Spleen (tissue), 11 donors: ENCODE measurements around the gene VSIG8. TPM values are rescaled to one million over a fixed set of nuclear protein-coding genes. Genes with fewer than 3 reads are reported as not detected.

Source experiments
- DNase-seq: peaks from one replicate; pipeline ENCODE4 v3.0.0-alpha.2; 2020
- H3K27ac ChIP-seq, 8 donors: fragments of 200-600 bp; sonication (generic) in 7 of 8; 1 replicate in 4 of 8; 2 replicates in 4 of 8; pipeline versions ENCODE4 v1.5.0 to v1.8.0; 2016 to 2021; ENCODE audit warnings: inconsistent platforms in 4 of 8, mild to moderate bottlenecking in 4 of 8, moderate library complexity in 1 of 8
- H3K27me3 ChIP-seq, 7 donors: fragments of 200-600 bp; sonication (generic) in 6 of 7; replicated peaks in 1 of 7; 1 replicate in 4 of 7; 2 replicates in 3 of 7; pipeline versions ENCODE4 v1.5.0 to v1.8.0; 2016 to 2021; ENCODE audit warnings: inconsistent platforms in 3 of 7, mild to moderate bottlenecking in 1 of 7
- H3K36me3 ChIP-seq, 6 donors: fragments of 200-600 bp; sonication (generic) in 5 of 6; 1 replicate in 4 of 6; 2 replicates in 2 of 6; pipeline versions ENCODE4 v1.5.0 to v1.8.0; 2016 to 2021; ENCODE audit warnings: inconsistent platforms in 2 of 6
- H3K4me1 ChIP-seq, 6 donors: fragments of 200-600 bp; sonication (generic) in 5 of 6; 1 replicate in 3 of 6; 2 replicates in 3 of 6; pipeline versions ENCODE4 v1.5.0 to v1.8.0; 2016 to 2021; ENCODE audit warnings: inconsistent platforms in 3 of 6
- H3K4me3 ChIP-seq, 8 donors: fragments of 200-600 bp; sonication (generic) in 7 of 8; 1 replicate in 4 of 8; 2 replicates in 4 of 8; pipeline versions ENCODE4 v1.5.0 to v1.8.0; 2016 to 2021; ENCODE audit warnings: inconsistent platforms in 4 of 8, mild to moderate bottlenecking in 4 of 8, moderate library complexity in 2 of 8
- H3K9me3 ChIP-seq, 8 donors: fragments of 200-600 bp; sonication (generic) in 7 of 8; 1 replicate in 4 of 8; 2 replicates in 4 of 8; pipeline versions ENCODE4 v1.5.0 to v1.8.0; 2016 to 2021; ENCODE audit warnings: inconsistent platforms in 4 of 8
- POLR2A ChIP-seq, 3 donors: fragments of 450-650 bp; IDR thresholded peaks; one replicate each; pipeline ENCODE4 v1.5.1; 2017; ENCODE audit warnings: antibody characterized with exemption in 3 of 3, mild to moderate bottlenecking in 1 of 3
- POLR2AphosphoS5 ChIP-seq, 3 donors: sonication (generic); formaldehyde crosslinking; IDR thresholded peaks; one replicate each; pipeline ENCODE4 v1.5.1; 2017; ENCODE audit warnings: antibody characterized with exemption in 3 of 3
- WGBS, 5 donors: extraction: QIAGEN DNeasy Blood & Tissue Kit in 3 of 5; methylation state at CpG; one replicate each; pipeline versions ENCODE4 v1.1.5 to v1.1.7; 2013 to 2018; 5-methylcytosine and 5-hydroxymethylcytosine counted together
- intact Hi-C: fragments of 100-400 bp; cut with DNase I; formaldehyde crosslinking; loops from one replicate; pipeline ENCODE4 v1.15.0; 2023; ENCODE audit warnings: low total_unique reads
- polyA plus RNA-seq, 3 donors: library from polyadenylated mRNA; stranded (reverse); fragments of 200-250 nt; gene quantifications; one replicate each; pipeline ENCODE4 v1.2.1, GENCODE V29; 2013
- total RNA-seq, 7 donors: library from RNA; depleted of rRNA in 3 of 7; stranded (reverse); fragments of >200 nt in 3 of 7; fragmentation: NEBNext Ultra II Directional in 4 of 7; extraction: Animal tissue kit (Norgen Biotek cat#: 25700) in 4 of 7; gene quantifications; one replicate each; pipeline versions ENCODE4 v1.1.0 to v1.2.1, GENCODE V29; 2016 to 2021
- TF ChIP-seq, protein P1 (sequence below), 11 experiments: fragments of 200-600 bp in 7 of 11; fragments of 450-650 bp in 4 of 11; sonication (generic) in 4 of 11; IDR thresholded peaks in 8 of 11; conservative IDR thresholded peaks in 3 of 11; 1 replicate in 7 of 11; 2 replicates in 4 of 11; pipeline versions ENCODE4 v1.4.0 to v1.8.0; 2016 to 2021; ENCODE audit warnings: antibody characterized with exemption in 11 of 11, inconsistent platforms in 4 of 11, mild to moderate bottlenecking in 1 of 11
- donor health status: healthy with polysubstance abuse.
- donor health status: DM: no; HTN: no; CAD: no; lungs with moderate emphysema.
- donor health status: DM: no; HTN: no; CAD: no.
- donor health status: Bipolar disorder and iron deficiency.
- donor health status: healthy.
- donor health status: DM: no; HTN: no; CAD: no.
- donor health status: DM: yes; HTN: yes; CAD: no.

Gene VSIG8
- total and polyA plus RNA-seq, 10 donors = 0.03 to 0.43 (median 0.23) TPM; not detected in 6

GRCh38 chr1:159843459-159843858, 19.0 kb downstream of the VSIG8 start:
- H3K4me1 ChIP-seq = no peaks in the 10 kb centered on the region
- 72 to 86% (median 85%) methylated on average over 4 of the region's 4 CpGs for WGBS, 5 donors
- H3K27me3 ChIP-seq = no peaks in the 10 kb centered on the region
- no peaks in the 10 kb centered on the region for H3K36me3 ChIP-seq
- no peak for TF ChIP-seq POLR2AphosphoS5 (IDR thresholded peaks at IDR 0.05)
- TF ChIP-seq, protein P1, sequence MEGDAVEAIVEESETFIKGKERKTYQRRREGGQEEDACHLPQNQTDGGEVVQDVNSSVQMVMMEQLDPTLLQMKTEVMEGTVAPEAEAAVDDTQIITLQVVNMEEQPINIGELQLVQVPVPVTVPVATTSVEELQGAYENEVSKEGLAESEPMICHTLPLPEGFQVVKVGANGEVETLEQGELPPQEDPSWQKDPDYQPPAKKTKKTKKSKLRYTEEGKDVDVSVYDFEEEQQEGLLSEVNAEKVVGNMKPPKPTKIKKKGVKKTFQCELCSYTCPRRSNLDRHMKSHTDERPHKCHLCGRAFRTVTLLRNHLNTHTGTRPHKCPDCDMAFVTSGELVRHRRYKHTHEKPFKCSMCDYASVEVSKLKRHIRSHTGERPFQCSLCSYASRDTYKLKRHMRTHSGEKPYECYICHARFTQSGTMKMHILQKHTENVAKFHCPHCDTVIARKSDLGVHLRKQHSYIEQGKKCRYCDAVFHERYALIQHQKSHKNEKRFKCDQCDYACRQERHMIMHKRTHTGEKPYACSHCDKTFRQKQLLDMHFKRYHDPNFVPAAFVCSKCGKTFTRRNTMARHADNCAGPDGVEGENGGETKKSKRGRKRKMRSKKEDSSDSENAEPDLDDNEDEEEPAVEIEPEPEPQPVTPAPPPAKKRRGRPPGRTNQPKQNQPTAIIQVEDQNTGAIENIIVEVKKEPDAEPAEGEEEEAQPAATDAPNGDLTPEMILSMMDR (IDR thresholded peaks at IDR 0.05 in 8 of 11, conservative IDR thresholded peaks at IDR 0.05 in 3 of 11) = no peak
- TF ChIP-seq POLR2A (IDR thresholded peaks at IDR 0.05) = no peak
- H3K4me3 ChIP-seq = no peak overlapping the region
- no peaks in the 10 kb centered on the region for H3K9me3 ChIP-seq
- no peak overlapping the region for H3K27ac ChIP-seq
- DNase-seq = no peak
- intact Hi-C loops = no loop called here

- intact Hi-C loops = no loop called here
- H3K27me3 ChIP-seq = no peaks in the 10 kb centered on the region
Measured at GRCh38 chr1:159841749-159842148, 20.7 kb downstream of the VSIG8 start.

DNA sequence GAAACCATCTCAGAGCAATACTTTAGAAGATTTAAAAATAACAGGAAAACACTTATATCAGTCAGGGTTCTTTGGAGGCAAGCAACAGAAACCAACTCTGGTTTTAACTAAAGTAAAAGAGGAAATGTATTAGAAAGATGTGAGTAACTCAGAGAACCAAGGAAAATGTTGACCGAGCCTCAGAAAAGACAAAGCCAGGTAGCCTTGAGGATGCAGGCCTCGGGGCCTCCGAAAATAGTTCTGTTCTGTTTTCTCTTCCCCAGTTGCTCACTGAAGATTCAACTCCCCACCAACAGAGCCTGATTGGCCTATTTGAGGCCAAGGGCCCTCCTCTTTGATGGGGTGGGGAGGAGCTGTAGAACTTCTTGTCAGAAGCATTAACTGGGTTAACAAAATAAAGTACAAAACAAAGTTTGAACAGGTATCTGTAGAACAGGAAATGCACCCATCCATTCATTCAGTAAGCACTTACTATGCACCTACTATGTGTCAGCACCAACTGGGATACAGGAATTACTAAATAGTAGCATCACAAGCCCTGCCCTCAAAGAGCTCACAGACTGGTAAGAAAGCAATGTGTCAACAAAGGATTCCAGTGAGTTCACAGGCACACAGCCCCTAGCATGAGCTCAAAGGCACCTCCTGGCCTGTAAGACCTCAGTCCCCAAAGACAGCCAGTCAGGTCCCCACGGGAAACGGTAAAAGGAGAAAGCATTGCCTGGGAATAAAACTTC, 23.2 kb downstream of the VSIG8 start:
- Histone ChIP-seq H3K9me3 (no peaks in the 10 kb centered on the region), H3K4me1 (no peaks in the 10 kb centered on the region), H3K36me3 (peaks cover 0 to 35% (median 1%) of the 10 kb centered on the region in 6 donors), H3K27me3 (no peaks in the 10 kb centered on the region), H3K4me3 (no peak overlapping the region), H3K27ac (no peak overlapping the region)
- WGBS, 5 donors = 77 to 87% (median 86%) methylated on average over 5 of the region's 5 CpGs
- TF ChIP-seq POLR2AphosphoS5 (IDR thresholded peaks at IDR 0.05) (no peak), POLR2A (IDR thresholded peaks at IDR 0.05) (no peak)
- DNase-seq = no peak
- intact Hi-C loops = no loop called here

More at GRCh38 chr1:159841749-159842148, 20.7 kb downstream of the VSIG8 start:
- H3K36me3 ChIP-seq = peaks cover 0 to 13% (median 0%) of the 10 kb centered on the region in 6 donors
- H3K9me3 ChIP-seq = no peaks in the 10 kb centered on the region
- TF ChIP-seq, protein P1 (IDR thresholded peaks at IDR 0.05 in 8 of 11, conservative IDR thresholded peaks at IDR 0.05 in 3 of 11) = no peak
- TF ChIP-seq POLR2AphosphoS5 (IDR thresholded peaks at IDR 0.05) (no peak), POLR2A (IDR thresholded peaks at IDR 0.05) (no peak)
- H3K4me1 ChIP-seq = no peaks in the 10 kb centered on the region
- H3K27ac ChIP-seq = peak overlapping the region in 6 of 8 donors; percentile 7 to 45 (median 19)
- WGBS, 5 donors = 75 to 85% (median 80%) methylated on average over 2 of the region's 2 CpGs
- no peak for DNase-seq
- no peak overlapping the region for H3K4me3 ChIP-seq

- intact Hi-C loops = no loop called here
- DNase-seq = no peak
- no peaks in the 10 kb centered on the region for H3K4me1 ChIP-seq
- no peaks in the 10 kb centered on the region for H3K9me3 ChIP-seq
- H3K4me3 ChIP-seq = no peak overlapping the region
- 67 to 83% (median 70%) methylated on average over 1 of the region's 1 CpG for WGBS, 5 donors
- peaks cover 0 to 39% (median 1%) of the 10 kb centered on the region in 6 donors for H3K36me3 ChIP-seq
- TF ChIP-seq POLR2A (IDR thresholded peaks at IDR 0.05) (no peak), POLR2AphosphoS5 (IDR thresholded peaks at IDR 0.05) (no peak)
- TF ChIP-seq, protein P1 (IDR thresholded peaks at IDR 0.05 in 8 of 11, conservative IDR thresholded peaks at IDR 0.05 in 3 of 11) = no peak
- no peak overlapping the region for H3K27ac ChIP-seq
- H3K27me3 ChIP-seq = no peaks in the 10 kb centered on the region
Measured at GRCh38 chr1:159838715-159839114, 23.7 kb downstream of the VSIG8 start.
